Lower leg skin (tissue), 4 donors: ENCODE results near the gene FBXW8. TPM values are rescaled to one million over a fixed set of nuclear protein-coding genes. Genes with fewer than 3 reads are reported as not detected.

Experiments used
- DNase-seq, 2 donors: peaks; one replicate each; pipeline ENCODE4 v3.0.0-alpha.2; 2019; ENCODE audit warnings: low spot score in 2 of 2
- H3K4me3 ChIP-seq: fragments of 200-600 bp; sonication (generic); 2 replicates; pipeline ENCODE4 v1.5.1; 2017; ENCODE audit warnings: mild to moderate bottlenecking, low read depth; ENCODE audit not compliant: poor library complexity, severe bottlenecking
- CTCF ChIP-seq, 3 donors: fragments of 450-650 bp; IDR thresholded peaks; one replicate each; pipeline ENCODE4 v1.5.1; 2016; ENCODE audit warnings: antibody characterized with exemption in 3 of 3, mild to moderate bottlenecking in 3 of 3, moderate library complexity in 2 of 3
- POLR2A ChIP-seq, 2 donors: fragments of 450-650 bp; IDR thresholded peaks; one replicate each; pipeline ENCODE4 v1.6.1; 2016 to 2017; ENCODE audit warnings: antibody characterized with exemption in 2 of 2, mild to moderate bottlenecking in 1 of 2, moderate library complexity in 1 of 2
- WGBS, 2 donors: methylation state at CpG; one replicate each; pipeline ENCODE4 v1.1.5; 2018; 5-methylcytosine and 5-hydroxymethylcytosine counted together
- intact Hi-C: fragments of 100-400 bp; cut with DNase I; formaldehyde crosslinking; loops from one replicate; pipeline ENCODE4 v1.15.0; 2023; ENCODE audit warnings: low total_unique reads
- total RNA-seq, 4 donors: library from RNA; depleted of rRNA; stranded (reverse); fragments of >200 nt; gene quantifications; one replicate each; pipeline ENCODE4 v1.1.0, GENCODE V29; 2016

Gene FBXW8
- total RNA-seq, 4 donors from 2014 or later: 8.1 to 17.0 (median 15.8) TPM

- DNase-seq: no peak
- WGBS, 2 donors: 19 to 29% methylated on average over 6 of the region's 6 CpGs
- TF ChIP-seq CTCF (IDR thresholded peaks at IDR 0.05) (no peak), POLR2A (IDR thresholded peaks at IDR 0.05) (no peak)
- no peak overlapping the region for H3K4me3 ChIP-seq
- intact Hi-C loops: no loop called here
These were observed 28.0 kb upstream of the FBXW8 start for GRCh38 chr12:116882742-116883141.

DNA sequence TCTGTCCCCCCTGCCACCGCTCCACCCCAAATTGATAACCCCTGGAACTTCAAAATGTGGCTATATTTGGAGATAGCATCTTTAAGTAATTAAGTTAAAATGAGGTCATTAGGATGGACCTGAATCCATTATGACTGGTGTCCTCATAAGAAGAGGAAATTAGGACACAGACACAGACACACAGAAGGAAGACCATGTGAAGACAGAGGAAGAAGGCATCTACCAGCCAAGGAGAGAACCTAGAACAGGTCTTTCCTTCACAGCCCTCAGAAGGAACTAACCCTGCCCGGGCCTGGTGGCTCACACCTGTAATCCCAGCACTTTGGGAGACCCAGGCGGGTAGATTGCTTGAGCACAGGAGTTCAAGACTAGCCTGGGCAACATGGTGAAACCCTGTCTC, 25.9 kb upstream of the FBXW8 start:
- intact Hi-C loops: no loop called here
- TF ChIP-seq CTCF (IDR thresholded peaks at IDR 0.05) (no peak), POLR2A (IDR thresholded peaks at IDR 0.05) (no peak)

DNA sequence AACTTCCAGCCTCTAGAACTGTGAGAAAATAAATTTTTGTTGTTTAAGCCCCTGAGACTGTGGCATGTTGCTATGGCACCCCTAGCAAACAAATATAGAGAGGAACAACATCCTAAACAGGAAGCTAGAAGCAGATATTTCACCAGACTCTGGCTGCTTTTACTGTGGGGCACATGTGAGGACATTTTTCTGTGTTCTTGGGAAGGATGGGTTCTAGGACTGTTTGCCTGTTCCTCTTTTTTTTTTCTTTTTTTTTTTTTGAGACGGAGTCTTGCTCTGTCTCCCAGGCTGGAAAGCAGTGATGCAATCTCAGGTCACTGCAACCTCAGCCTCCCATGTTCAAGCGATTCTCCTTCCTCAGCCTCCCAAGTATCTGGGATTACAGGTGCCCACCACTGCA, 25.3 kb upstream of the FBXW8 start:
- DNase-seq: no peak
- H3K4me3 ChIP-seq: no peak overlapping the region
- intact Hi-C loops: no loop called here
- 70 to 77% methylated on average over 2 of the region's 2 CpGs for WGBS, 2 donors
- TF ChIP-seq CTCF (IDR thresholded peaks at IDR 0.05) (no peak), POLR2A (IDR thresholded peaks at IDR 0.05) (no peak)

More for the DNA sequence above, 25.9 kb upstream of the FBXW8 start:
- DNase-seq: no peak
- H3K4me3 ChIP-seq: no peak overlapping the region
- WGBS, 2 donors: 91% methylated on average over 3 of the region's 3 CpGs

- 86 to 94% methylated on average over 1 of the region's 1 CpG for WGBS, 2 donors
- intact Hi-C loops: no loop called here
- TF ChIP-seq POLR2A (IDR thresholded peaks at IDR 0.05): no peak
- no peak for DNase-seq
- H3K4me3 ChIP-seq: no peak overlapping the region
These were observed 23.5 kb upstream of the FBXW8 start for GRCh38 chr12:116887244-116887643.

DNA sequence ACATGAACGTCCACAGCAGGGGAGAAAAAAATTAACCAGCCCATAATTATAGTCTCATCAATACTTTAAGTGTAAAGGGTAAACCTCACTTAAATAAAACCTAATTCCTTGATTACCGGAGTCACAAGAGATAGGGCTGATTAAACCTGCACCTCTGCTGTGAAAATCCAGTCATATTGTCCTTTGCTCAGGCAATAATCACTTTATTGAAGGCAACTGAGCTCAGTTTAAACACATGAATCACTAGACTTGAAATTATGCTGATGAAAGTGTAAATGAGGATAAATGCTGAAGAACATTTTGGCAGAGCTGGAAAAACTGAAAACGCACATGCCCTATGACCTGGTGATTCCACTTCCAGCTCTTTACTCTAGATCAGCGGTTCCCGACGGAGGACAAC, 22.9 kb upstream of the FBXW8 start:
- 75 to 83% methylated on average over 6 of the region's 6 CpGs for WGBS, 2 donors

GRCh38 chr12:116890330-116890729, 20.4 kb upstream of the FBXW8 start:
- intact Hi-C loops: no loop called here

More for the DNA sequence above, 22.9 kb upstream of the FBXW8 start:
- TF ChIP-seq CTCF (IDR thresholded peaks at IDR 0.05): no peak
- TF ChIP-seq POLR2A (IDR thresholded peaks at IDR 0.05): no peak
- intact Hi-C loops: no loop called here
- DNase-seq: no peak
- no peak overlapping the region for H3K4me3 ChIP-seq

More at GRCh38 chr12:116890330-116890729, 20.4 kb upstream of the FBXW8 start:
- H3K4me3 ChIP-seq: no peak overlapping the region
- 93 to 95% methylated on average over 2 of the region's 2 CpGs for WGBS, 2 donors
- no peak for DNase-seq
- TF ChIP-seq POLR2A (IDR thresholded peaks at IDR 0.05): no peak
- TF ChIP-seq CTCF (IDR thresholded peaks at IDR 0.05): no peak
